ENCODE measurements around the gene MRPL28. TPM values are rescaled to one million over a fixed set of nuclear protein-coding genes. Genes with fewer than 3 reads are reported as not detected.

Gene MRPL28
- total and polyA plus RNA-seq, 2 donors (not counting 3 experiments of a cell fraction or from before 2014, with no cell fraction given) = 104 to 180 TPM

DNA sequence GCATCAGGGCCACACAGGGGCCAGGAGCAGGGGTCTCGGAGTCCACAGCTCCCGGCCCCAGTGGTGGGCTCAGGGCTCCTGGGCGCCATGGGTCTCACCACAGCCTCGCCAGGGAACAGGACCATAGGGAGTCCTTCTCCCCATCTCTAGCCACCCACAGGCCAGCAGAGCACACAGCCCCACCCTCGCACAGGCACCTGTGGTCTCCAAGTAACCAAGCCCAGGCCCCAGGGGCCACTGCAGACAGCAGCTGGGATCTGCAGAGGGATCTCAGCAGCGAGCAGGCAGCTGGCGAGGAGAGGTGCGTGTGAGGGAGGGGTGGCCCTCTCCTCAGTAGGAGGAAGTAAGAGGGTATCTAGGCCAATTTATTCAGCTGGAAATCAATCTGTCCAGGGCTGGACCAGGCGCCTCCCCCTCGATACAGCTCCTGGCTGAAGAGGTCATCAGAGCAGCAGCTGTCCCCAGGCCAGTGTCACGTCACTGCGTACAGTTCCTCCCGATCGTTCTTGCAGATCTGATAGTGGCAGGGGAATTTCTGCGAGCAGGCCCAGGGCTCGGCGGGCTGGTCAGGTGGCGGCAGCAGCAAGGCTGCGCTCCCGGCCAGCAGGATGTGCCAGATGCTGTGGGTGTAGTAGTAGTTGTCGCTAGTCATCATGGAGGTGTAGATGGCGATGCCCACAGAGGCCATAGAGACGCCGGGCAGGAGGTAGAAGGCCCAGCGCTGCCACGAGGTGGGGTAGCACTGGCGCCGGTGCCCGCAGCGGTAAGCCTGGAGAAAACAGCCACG lies 1.4 kb upstream of the MRPL28 start:
- Histone ChIP-seq H3K36me3 (ENCODE audit: control insufficient read depth in 2 of 2, extremely low read depth in 1 of 2, insufficient read depth in 2 of 2, low read length in 2 of 2) (peaks cover 7 to 52% of the 10 kb centered on the region in 2 experiments), H3K27ac (ENCODE audit: insufficient read depth, low read depth, low read length) (no peak overlapping the region), H3K79me2 (ENCODE audit: control insufficient read depth, insufficient read depth, low read length) (no peaks in the 10 kb centered on the region), H3K9me1 (replicated peaks; ENCODE audit: control insufficient read depth, extremely low read depth, insufficient read depth, low read length) (no peaks in the 10 kb centered on the region), H3K27me3 (ENCODE audit: control insufficient read depth in 2 of 2, insufficient read depth in 2 of 2, low read length in 2 of 2) (no peaks in the 10 kb centered on the region), H3K9me3 (replicated peaks; ENCODE audit: control insufficient read depth, insufficient read depth, low read length) (no peaks in the 10 kb centered on the region), H4K20me1 (replicated peaks; ENCODE audit: control insufficient read depth, extremely low read depth, insufficient read depth, low read length) (no peaks in the 10 kb centered on the region), H3K9ac (replicated peaks; ENCODE audit: extremely low read depth, insufficient read depth, low read length) (no peak overlapping the region), H3K4me3 (replicated peaks in 1 of 3; ENCODE audit: insufficient read depth in 1 of 3, low read depth in 1 of 3, low read length in 3 of 3) (no peak overlapping the region), H2AFZ (ENCODE audit: low read depth, low read length) (no peak overlapping the region), H3K4me2 (ENCODE audit: insufficient read depth, low read length) (no peak overlapping the region), H3K4me1 (ENCODE audit: control insufficient read depth, extremely low read depth, insufficient read depth, low read length) (peaks cover 8% of the 10 kb centered on the region)
- no peak for FAIRE-seq
- TF ChIP-seq FOS (IDR thresholded peaks at IDR 0.05; ENCODE audit: borderline replicate concordance, insufficient read depth, low read length) (no peak), EZH2 (IDR thresholded peaks at IDR 0.05; ENCODE audit: borderline replicate concordance, low read depth, low read length, severe bottlenecking) (no peak), JUN (IDR thresholded peaks at IDR 0.05; ENCODE audit: borderline replicate concordance, insufficient read depth, insufficient read length, low read depth) (no peak), POLR2A (IDR thresholded peaks at IDR 0.05; ENCODE audit: low read depth, low read length) (no peak), GATA2 (IDR thresholded peaks at IDR 0.05; ENCODE audit: insufficient read depth, insufficient read length, low read depth, low read length) (no peak), POLR2AphosphoS5 (IDR thresholded peaks at IDR 0.05; ENCODE audit: insufficient read depth, low read depth, low read length) (no peak), MYC (IDR thresholded peaks at IDR 0.05; ENCODE audit: low read depth, low read length) (no peak)
- TF ChIP-seq, protein P1, sequence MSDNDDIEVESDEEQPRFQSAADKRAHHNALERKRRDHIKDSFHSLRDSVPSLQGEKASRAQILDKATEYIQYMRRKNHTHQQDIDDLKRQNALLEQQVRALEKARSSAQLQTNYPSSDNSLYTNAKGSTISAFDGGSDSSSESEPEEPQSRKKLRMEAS (IDR thresholded peaks at IDR 0.05; ENCODE audit: insufficient read depth, insufficient read length) = no peak
- TF ChIP-seq, protein P2, sequence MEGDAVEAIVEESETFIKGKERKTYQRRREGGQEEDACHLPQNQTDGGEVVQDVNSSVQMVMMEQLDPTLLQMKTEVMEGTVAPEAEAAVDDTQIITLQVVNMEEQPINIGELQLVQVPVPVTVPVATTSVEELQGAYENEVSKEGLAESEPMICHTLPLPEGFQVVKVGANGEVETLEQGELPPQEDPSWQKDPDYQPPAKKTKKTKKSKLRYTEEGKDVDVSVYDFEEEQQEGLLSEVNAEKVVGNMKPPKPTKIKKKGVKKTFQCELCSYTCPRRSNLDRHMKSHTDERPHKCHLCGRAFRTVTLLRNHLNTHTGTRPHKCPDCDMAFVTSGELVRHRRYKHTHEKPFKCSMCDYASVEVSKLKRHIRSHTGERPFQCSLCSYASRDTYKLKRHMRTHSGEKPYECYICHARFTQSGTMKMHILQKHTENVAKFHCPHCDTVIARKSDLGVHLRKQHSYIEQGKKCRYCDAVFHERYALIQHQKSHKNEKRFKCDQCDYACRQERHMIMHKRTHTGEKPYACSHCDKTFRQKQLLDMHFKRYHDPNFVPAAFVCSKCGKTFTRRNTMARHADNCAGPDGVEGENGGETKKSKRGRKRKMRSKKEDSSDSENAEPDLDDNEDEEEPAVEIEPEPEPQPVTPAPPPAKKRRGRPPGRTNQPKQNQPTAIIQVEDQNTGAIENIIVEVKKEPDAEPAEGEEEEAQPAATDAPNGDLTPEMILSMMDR (IDR thresholded peaks at IDR 0.05; ENCODE audit: extremely low read depth in 1 of 2, insufficient read depth in 1 of 2, low read depth in 1 of 2, low read length in 2 of 2) = no peak
- CTCF ChIA-PET = interaction anchor here (0.6 to 1.0 kb wide), 2 partner anchors 30 to 35 kb away, joined by 3 to 4 read pairs; partner anchors contain the start of gene DECR2
- DNase-seq (ENCODE audit: low read depth, low spot score) = no peak
- intact Hi-C loops (cut with micrococcal nuclease) (no loop called here), dilution Hi-C loops (cut with MboI; ENCODE audit: extremely low pct_ligation_motif_present, low sequenced_read_pairs) (no loop called here)
- POLR2A ChIA-PET = no interaction called here
- TSS peak; percentile 21 for BruUV-seq (replicated peaks)

Measured in endothelial cell of umbilical vein (primary cell).